Fibroblast of the aortic adventitia (primary cell): ENCODE measurements around the gene SLC31A1. TPM values are rescaled to one million over a fixed set of nuclear protein-coding genes. Genes with fewer than 3 reads are reported as not detected.

Experiments used
- DNase-seq: peaks from one replicate; pipeline ENCODE4 v3.0.0-alpha.2; 2010; ENCODE audit warnings: low read depth
- H3K4me3 ChIP-seq: 2 replicates; pipeline ENCODE4 v1.5.1; 2011; ENCODE audit warnings: low read depth, mild to moderate bottlenecking, control low read depth, low read length, moderate library complexity
- CTCF ChIP-seq: IDR thresholded peaks from 2 replicates; pipeline ENCODE4 v1.5.1; 2011; ENCODE audit warnings: mild to moderate bottlenecking, low read length, control low read depth, inconsistent platforms; ENCODE audit not compliant: insufficient read depth
- total RNA-seq: library from RNA; depleted of rRNA; stranded (reverse); fragments of >200 nt; gene quantifications from 2 replicates; pipeline ENCODE4 v1.2.3, GENCODE V29; 2012; ENCODE audit warnings: low replicate concordance

The SLC31A1 gene
- total RNA-seq, 1 donor = 32.9 TPM

GRCh38 chr9:113192455-113192854 lies 28.9 kb upstream of the SLC31A1 start:
- H3K4me3 ChIP-seq = no peak overlapping the region
- no peak for DNase-seq
- TF ChIP-seq CTCF = no peak

- no peak overlapping the region for H3K4me3 ChIP-seq
- no peak for DNase-seq
- TF ChIP-seq CTCF = no peak
Observed at GRCh38 chr9:113199683-113200329, 21.5 kb upstream of the SLC31A1 start.

GRCh38 chr9:113205432-113205831 lies 15.9 kb upstream of the SLC31A1 start:
- no peak for DNase-seq
- TF ChIP-seq CTCF = no peak
- no peak overlapping the region for H3K4me3 ChIP-seq

- no peak for TF ChIP-seq CTCF
- no peak for DNase-seq
Observed at GRCh38 chr9:113205861-113206260, 15.5 kb upstream of the SLC31A1 start.

GRCh38 chr9:113210815-113211214 lies 10.5 kb upstream of the SLC31A1 start:
- TF ChIP-seq CTCF = no peak
- DNase-seq = no peak
- H3K4me3 ChIP-seq = no peak overlapping the region

More at GRCh38 chr9:113205861-113206260, 15.5 kb upstream of the SLC31A1 start:
- H3K4me3 ChIP-seq = no peak overlapping the region

- H3K4me3 ChIP-seq = no peak overlapping the region
- DNase-seq = peak; percentile 30
- no peak for TF ChIP-seq CTCF
Observed at GRCh38 chr9:113215132-113215531, 6.2 kb upstream of the SLC31A1 start.

GRCh38 chr9:113216406-113216805 lies 4.9 kb upstream of the SLC31A1 start:
- TF ChIP-seq CTCF = no peak
- DNase-seq = no peak
- no peak overlapping the region for H3K4me3 ChIP-seq
